Measurements from ENCODE around the gene TRIM44.
"Not testable (repeated sequence)": the region's sequence is repeated elsewhere in the genome, so short reads cannot be mapped to it uniquely, and the experiment has no call there.

The TRIM44 gene

GRCh38 chr11:35761899-35762298, 99.3 kb downstream of the TRIM44 start:
- DNase-seq = no peak

- no peak for DNase-seq
Observed at GRCh38 chr11:35763301-35763700, 100.7 kb downstream of the TRIM44 start.

- no peak for DNase-seq
Observed at GRCh38 chr11:35763765-35764164, 101.2 kb downstream of the TRIM44 start.

GRCh38 chr11:35764417-35764816, 101.8 kb downstream of the TRIM44 start:
- DNase-seq = no peak

GRCh38 chr11:35765211-35765610, 102.6 kb downstream of the TRIM44 start:
- DNase-seq = no peak

GRCh38 chr11:35766651-35767050, 104.1 kb downstream of the TRIM44 start:
- DNase-seq = no peak

GRCh38 chr11:35770425-35770824, 107.8 kb downstream of the TRIM44 start:
- DNase-seq = not testable (repeated sequence)

GRCh38 chr11:35771722-35772121, 109.1 kb downstream of the TRIM44 start:
- no peak for DNase-seq

GRCh38 chr11:35777241-35777640, 114.7 kb downstream of the TRIM44 start:
- DNase-seq = not testable (repeated sequence)

GRCh38 chr11:35778943-35779342, 116.4 kb downstream of the TRIM44 start:
- DNase-seq = not testable (repeated sequence)

- no peak for DNase-seq
Observed at GRCh38 chr11:35779409-35779808, 116.8 kb downstream of the TRIM44 start.

GRCh38 chr11:35780951-35781860, 118.6 kb downstream of the TRIM44 start:
- no peak for DNase-seq

- no peak for DNase-seq
Observed at GRCh38 chr11:35781861-35782470, 119.4 kb downstream of the TRIM44 start.

- DNase-seq = no peak
Observed at GRCh38 chr11:35783809-35784208, 121.2 kb downstream of the TRIM44 start.

GRCh38 chr11:35784699-35785098, 122.1 kb downstream of the TRIM44 start:
- no peak for DNase-seq

GRCh38 chr11:35785287-35786167, 123.0 kb downstream of the TRIM44 start:
- DNase-seq = no peak

GRCh38 chr11:35786188-35786587, 123.6 kb downstream of the TRIM44 start:
- DNase-seq = no peak

- no peak for DNase-seq
Observed at GRCh38 chr11:35787013-35787504, 124.5 kb downstream of the TRIM44 start.

- DNase-seq = no peak
Observed at GRCh38 chr11:35787626-35788025, 125.1 kb downstream of the TRIM44 start.

GRCh38 chr11:35791088-35791958, 128.7 kb downstream of the TRIM44 start:
- DNase-seq = no peak

- DNase-seq = no peak
Observed at GRCh38 chr11:35792148-35792845, 129.7 kb downstream of the TRIM44 start.

Data from stimulated activated CD4-positive, alpha-beta T cell treated with anti-CD3 and anti-CD28 coated beads, Interleukin-2, amount 100 ng/mL, for 24 hours (primary cell).